ENCODE data around the gene EMD.

The EMD gene

GRCh38 chrX:154352012-154352401, 27.1 kb upstream of the EMD start:
- TF ChIP-seq CTCF (IDR thresholded peaks at IDR 0.05; ENCODE audit: control extremely low read depth, extremely low read depth, low read depth, missing control alignments): no peak
- DNase-seq (ENCODE audit: extremely low spot score): no peak
- POLR2A ChIA-PET: no interaction called here

GRCh38 chrX:154352466-154352865, 26.6 kb upstream of the EMD start:
- CTCF ChIA-PET: no interaction called here

More at GRCh38 chrX:154352012-154352401, 27.1 kb upstream of the EMD start:
- CTCF ChIA-PET: no interaction called here

GRCh38 chrX:154353172-154353843, 25.8 kb upstream of the EMD start:
- no peak for DNase-seq (ENCODE audit: extremely low spot score)
- POLR2A ChIA-PET: no interaction called here
- CTCF ChIA-PET: no interaction called here
- no peak for TF ChIP-seq CTCF (IDR thresholded peaks at IDR 0.05; ENCODE audit: control extremely low read depth, extremely low read depth, low read depth, missing control alignments)

More at GRCh38 chrX:154352466-154352865, 26.6 kb upstream of the EMD start:
- no peak for DNase-seq (ENCODE audit: extremely low spot score)
- TF ChIP-seq CTCF (IDR thresholded peaks at IDR 0.05; ENCODE audit: control extremely low read depth, extremely low read depth, low read depth, missing control alignments): no peak
- POLR2A ChIA-PET: no interaction called here

- TF ChIP-seq CTCF (IDR thresholded peaks at IDR 0.05; ENCODE audit: control extremely low read depth, extremely low read depth, low read depth, missing control alignments): no peak
- ChIA-PET POLR2A (no interaction called here), CTCF (no interaction called here)
- DNase-seq (ENCODE audit: extremely low spot score): no peak
Measured at GRCh38 chrX:154354013-154354412, 25.1 kb upstream of the EMD start.

- no peak for TF ChIP-seq CTCF (IDR thresholded peaks at IDR 0.05; ENCODE audit: control extremely low read depth, extremely low read depth, low read depth, missing control alignments)
- ChIA-PET CTCF (no interaction called here), POLR2A (no interaction called here)
- no peak for DNase-seq (ENCODE audit: extremely low spot score)
Measured at GRCh38 chrX:154354516-154354915, 24.6 kb upstream of the EMD start.

- CTCF ChIA-PET: no interaction called here
- POLR2A ChIA-PET: no interaction called here
- no peak for DNase-seq (ENCODE audit: extremely low spot score)
- no peak for TF ChIP-seq CTCF (IDR thresholded peaks at IDR 0.05; ENCODE audit: control extremely low read depth, extremely low read depth, low read depth, missing control alignments)
Measured at GRCh38 chrX:154355094-154355775, 23.9 kb upstream of the EMD start.
